Activated T-cell treated with anti-CD3 and anti-CD28 coated beads, Interleukin-2, amount 50 U/mL, for 48 hours (primary cell): ENCODE measurements around the gene CCDC18.

Source experiments
- DNase-seq, 2 experiments: peaks; one replicate each; pipeline ENCODE4 v3.0.0-alpha.2; 2020

The CCDC18 gene

GRCh38 chr1:93321720-93322119 is 141.2 kb downstream of the CCDC18 start:
- no peak for DNase-seq

GRCh38 chr1:93322349-93322748 is 141.8 kb downstream of the CCDC18 start:
- no peak for DNase-seq

GRCh38 chr1:93323185-93323820 is 142.8 kb downstream of the CCDC18 start:
- DNase-seq: no peak

- no peak for DNase-seq
Measured at GRCh38 chr1:93324486-93325464, 144.3 kb downstream of the CCDC18 start.
